Central memory CD8-positive, alpha-beta T cell (primary cell): ENCODE data around the gene PLPP2.

Experiments used
- ATAC-seq: fragments of 150-1000 bp; cut with Tn5 transposase; replicated peaks from 2 replicates; pipeline ENCODE4 v1.10.0; 2022; ENCODE audit warnings: mild to moderate bottlenecking, moderate FRiP score, moderate number of reproducible peaks; ENCODE audit not compliant: poor library complexity, severe bottlenecking; ENCODE audit errors: extremely low read depth
- DNase-seq, 2 donors: peaks; one replicate each; pipeline ENCODE4 v3.0.0; 2021; ENCODE audit warnings: low spot score in 2 of 2
- H3K27ac Mint-ChIP-seq: one replicate; pipeline ENCODE4 v1.8.0; 2022; ENCODE audit warnings: low read depth, mild to moderate bottlenecking, moderate library complexity, mixed read lengths
- H3K27me3 Mint-ChIP-seq: one replicate; pipeline ENCODE4 v1.8.0; 2022; ENCODE audit warnings: mixed read lengths
- H3K36me3 Mint-ChIP-seq: one replicate; pipeline ENCODE4 v1.8.0; 2022; ENCODE audit warnings: mild to moderate bottlenecking, moderate library complexity, mixed read lengths; ENCODE audit not compliant: insufficient read depth
- H3K4me1 Mint-ChIP-seq: one replicate; pipeline ENCODE4 v1.8.0; 2022; ENCODE audit warnings: mixed read lengths
- H3K4me3 Mint-ChIP-seq: one replicate; pipeline ENCODE4 v1.8.0; 2022; ENCODE audit warnings: mild to moderate bottlenecking, moderate library complexity, mixed read lengths
- H3K9me3 Mint-ChIP-seq: one replicate; pipeline ENCODE4 v1.8.0; 2022; ENCODE audit warnings: mixed read lengths

Gene PLPP2

DNA sequence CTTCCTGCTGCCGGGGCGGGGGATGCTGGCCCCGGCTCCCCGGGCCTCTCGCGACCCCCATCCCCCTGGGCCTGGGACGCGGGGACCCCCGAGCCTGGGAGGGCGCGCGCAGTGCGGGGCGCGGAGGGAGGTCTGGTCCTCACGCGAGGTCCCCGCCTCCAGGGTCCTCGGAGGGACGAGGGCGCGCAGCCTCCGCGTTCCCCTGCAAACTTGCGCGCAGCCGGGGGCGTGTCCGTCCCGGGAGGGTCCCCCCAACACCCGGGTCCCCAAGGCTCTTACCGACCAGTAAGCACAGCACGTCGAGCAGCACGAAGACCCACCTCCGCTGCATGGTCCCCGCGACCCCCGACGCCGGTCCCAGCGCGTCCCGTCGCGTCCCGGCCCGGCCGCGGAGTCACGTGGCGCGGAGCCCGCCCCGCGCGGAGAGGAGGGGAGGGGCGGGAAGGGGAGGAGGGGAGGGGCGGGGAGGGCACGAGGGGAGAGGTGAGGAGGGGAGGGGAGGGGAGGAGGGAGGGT is at the start of gene PLPP2:
Gene PLPP2, minus strand, starts transcription at position 398 of the 516 bp plus-strand sequence. Its CDS starts 67 bp downstream, at position 331.
- Mint-ChIP-seq H3K4me1 (peaks cover 18% of the 10 kb centered on the region), H3K4me3 (peak within 1 kb of the TSS; percentile 38), H3K27me3 (peaks cover 58% of the 10 kb centered on the region), H3K9me3 (no peaks in the 10 kb centered on the region), H3K27ac (peak within 1 kb of the TSS; percentile 68), H3K36me3 (peaks cover 4% of the 10 kb centered on the region)
- no peak for ATAC-seq
- DNase-seq: no peak

DNA sequence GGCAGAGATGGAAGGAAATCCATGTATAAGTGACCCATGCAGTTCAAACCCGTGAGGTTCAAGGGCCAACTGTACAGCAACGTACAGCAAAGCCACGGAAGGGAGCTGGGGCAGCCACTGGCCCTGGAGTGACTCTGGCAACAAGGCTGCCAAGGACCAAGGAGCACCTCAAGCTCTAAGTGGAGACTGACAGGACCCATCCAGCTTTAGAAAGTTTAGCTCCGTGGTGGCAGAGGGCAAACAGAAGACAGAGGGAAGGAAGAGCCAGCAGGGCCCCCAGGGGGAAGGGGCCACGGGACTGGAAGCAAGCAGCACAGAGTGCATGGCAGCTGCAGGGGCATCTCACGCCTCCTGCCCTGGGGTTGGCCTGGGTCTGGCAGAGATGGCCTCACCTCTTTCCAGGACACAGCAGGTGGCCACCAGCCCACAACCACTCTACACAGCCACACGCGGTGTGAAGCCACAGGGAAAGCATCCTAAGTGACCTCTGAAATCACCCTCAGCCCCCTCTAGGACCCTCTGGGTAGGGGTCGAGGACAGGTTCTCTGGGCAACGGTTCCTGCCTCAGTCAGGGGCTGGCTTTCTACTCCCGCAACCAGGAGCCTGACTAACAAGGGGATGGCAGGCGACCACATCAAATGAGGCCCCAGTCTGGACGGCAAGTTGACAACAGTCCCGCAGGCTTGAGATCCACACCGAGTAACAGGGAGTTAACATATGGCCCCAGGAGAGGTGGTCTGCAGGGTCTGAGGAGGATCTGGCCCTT is 49.6 kb upstream of the PLPP2 start:
- Mint-ChIP-seq H3K4me1 (peaks cover 66% of the 10 kb centered on the region), H3K36me3 (peaks cover 9% of the 10 kb centered on the region), H3K9me3 (no peaks in the 10 kb centered on the region), H3K4me3 (peak overlapping the region; percentile 50), H3K27ac (no peak overlapping the region), H3K27me3 (peaks cover 8% of the 10 kb centered on the region)
- no peak for DNase-seq
- ATAC-seq: no peak

DNA sequence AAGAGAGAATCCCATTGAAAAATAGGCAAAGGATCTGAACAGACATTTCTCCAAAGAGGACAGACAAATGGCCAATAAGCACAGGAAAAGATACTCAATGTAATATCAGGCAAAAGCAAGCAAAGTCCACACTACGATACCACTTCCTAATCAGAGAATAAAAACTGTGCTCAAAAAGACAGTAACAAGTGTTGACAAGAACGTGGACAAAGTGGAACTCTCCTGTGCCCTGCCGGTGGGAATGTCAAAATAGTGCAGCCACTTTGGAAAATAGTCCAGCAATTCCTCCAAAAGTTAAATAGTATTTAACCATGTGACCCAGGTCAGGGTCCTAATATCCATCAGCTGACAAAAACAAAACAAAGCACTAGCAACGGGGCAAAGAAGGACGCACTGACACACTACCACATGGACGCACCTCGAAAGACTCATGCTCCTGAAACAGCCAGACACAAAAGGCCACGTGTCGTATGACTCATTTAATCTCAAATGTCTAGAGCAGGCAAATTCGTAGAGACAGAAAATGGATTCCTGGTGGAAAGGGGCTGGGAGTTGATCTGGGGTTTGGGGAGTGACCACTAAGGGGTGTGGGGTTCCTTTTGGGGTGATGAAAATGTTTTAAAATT is 48.2 kb upstream of the PLPP2 start:
- Mint-ChIP-seq H3K36me3 (peaks cover 5% of the 10 kb centered on the region), H3K9me3 (no peaks in the 10 kb centered on the region), H3K27me3 (no peaks in the 10 kb centered on the region), H3K27ac (no peak overlapping the region), H3K4me1 (peaks cover 60% of the 10 kb centered on the region), H3K4me3 (no peak overlapping the region)
- ATAC-seq (no peak), DNase-seq (no peak)

DNA sequence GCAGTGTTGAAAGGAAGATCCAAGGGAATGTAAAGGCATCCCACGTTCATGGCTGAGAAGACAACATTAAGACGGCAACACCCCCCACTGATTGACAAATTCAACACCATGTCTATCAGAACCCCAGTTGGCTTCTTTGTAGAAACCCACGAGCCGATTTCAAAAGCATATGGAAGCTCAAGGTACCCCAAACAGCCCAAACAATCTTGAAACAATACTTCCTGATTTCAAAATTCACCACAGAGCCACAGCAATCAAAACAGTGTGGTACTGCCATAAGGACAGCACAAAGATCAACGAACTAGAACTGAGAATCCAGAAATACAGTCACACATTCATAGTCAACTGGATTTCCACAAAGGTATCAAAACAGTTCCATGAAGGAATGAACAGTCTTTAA is 47.2 kb upstream of the PLPP2 start:
- Mint-ChIP-seq H3K9me3 (no peaks in the 10 kb centered on the region), H3K27me3 (no peaks in the 10 kb centered on the region), H3K36me3 (peaks cover 8% of the 10 kb centered on the region), H3K27ac (no peak overlapping the region), H3K4me3 (no peak overlapping the region), H3K4me1 (peaks cover 55% of the 10 kb centered on the region)
- DNase-seq (no peak), ATAC-seq (no peak)

DNA sequence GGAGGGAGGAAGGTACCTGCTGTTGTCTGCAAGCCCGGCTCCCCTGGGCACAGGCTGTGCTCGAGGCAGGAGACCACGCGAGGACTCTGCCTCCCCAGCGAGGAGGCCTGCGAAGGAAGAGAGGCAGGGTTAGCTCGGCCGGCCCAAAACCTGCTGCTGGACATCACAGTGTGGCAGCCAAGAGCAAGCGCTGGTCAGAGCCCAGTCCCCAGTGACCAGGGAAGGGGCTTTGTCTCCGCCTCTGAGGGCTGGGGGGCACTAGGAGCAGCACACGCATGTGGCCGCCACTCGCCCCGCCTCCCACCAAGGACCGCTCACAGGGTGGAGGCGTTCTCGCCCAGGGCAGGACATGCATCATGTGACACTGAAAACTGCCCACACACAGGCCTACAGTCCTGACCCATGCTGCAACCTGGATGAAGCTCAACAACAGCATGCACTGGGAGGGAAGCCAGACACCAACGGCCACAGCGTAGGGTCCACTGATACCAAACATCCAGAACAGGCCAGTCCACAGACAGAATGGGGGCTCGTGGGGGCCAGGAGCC is 44.9 kb upstream of the PLPP2 start:
- no peak for ATAC-seq
- Mint-ChIP-seq H3K9me3 (no peaks in the 10 kb centered on the region), H3K27me3 (no peaks in the 10 kb centered on the region), H3K4me3 (no peak overlapping the region), H3K36me3 (peaks cover 7% of the 10 kb centered on the region), H3K27ac (no peak overlapping the region), H3K4me1 (peaks cover 34% of the 10 kb centered on the region)
- DNase-seq: no peak

DNA sequence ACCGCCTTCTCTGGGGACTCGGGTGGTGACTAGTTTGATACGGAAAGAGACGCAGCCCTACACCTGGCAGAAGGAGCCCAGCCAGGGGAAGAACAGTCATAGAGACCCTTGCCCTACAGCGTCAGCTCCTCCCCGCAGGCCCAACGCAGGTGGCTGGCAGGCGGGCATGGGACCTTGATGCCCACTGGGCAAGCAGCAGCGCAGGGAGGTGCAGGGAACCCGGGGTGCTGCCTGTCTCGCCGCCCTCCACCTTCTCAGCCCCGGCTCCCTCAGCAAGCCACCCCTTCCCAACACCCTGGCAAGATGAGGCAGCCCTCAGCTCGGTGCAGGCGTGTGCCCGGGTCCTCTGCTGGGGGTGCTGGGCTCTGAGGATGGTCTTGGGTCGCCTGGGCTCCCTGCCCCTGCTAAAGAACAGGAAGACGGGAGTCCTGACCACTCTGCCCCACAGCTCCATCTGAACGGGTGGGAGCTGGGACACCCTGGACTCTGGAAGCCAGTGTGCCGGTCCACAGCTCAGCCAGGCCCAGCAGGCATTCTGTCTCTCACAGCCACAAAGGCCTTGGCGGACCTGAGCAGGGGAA is 44.4 kb upstream of the PLPP2 start:
- H3K9me3 Mint-ChIP-seq: no peaks in the 10 kb centered on the region
- ATAC-seq (no peak), DNase-seq (no peak)
- H3K36me3 Mint-ChIP-seq: peaks cover 11% of the 10 kb centered on the region
- H3K27ac Mint-ChIP-seq: no peak overlapping the region
- no peak overlapping the region for H3K4me3 Mint-ChIP-seq
- no peaks in the 10 kb centered on the region for H3K27me3 Mint-ChIP-seq
- peaks cover 28% of the 10 kb centered on the region for H3K4me1 Mint-ChIP-seq

DNA sequence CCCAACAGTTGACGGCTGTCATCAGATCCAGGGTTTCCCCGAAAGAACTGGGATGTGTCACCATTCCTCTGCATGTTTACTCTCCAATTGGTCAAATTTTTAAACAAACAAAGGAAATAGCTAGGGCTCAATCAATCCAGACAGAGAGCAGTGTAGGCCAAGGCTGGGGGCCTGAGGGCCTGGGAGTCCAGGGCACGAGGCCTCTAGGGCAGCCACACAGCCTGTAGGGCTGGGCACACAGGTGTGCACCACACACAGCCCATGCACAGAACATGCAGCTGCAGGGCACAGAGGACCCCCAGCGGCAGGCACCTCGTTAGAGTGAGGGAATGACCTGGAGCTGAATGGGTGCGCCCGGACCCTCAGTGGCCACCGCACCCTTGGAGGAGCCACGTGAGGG is 43.9 kb upstream of the PLPP2 start:
- H3K27me3 Mint-ChIP-seq: no peaks in the 10 kb centered on the region
- no peak overlapping the region for H3K4me3 Mint-ChIP-seq
- H3K9me3 Mint-ChIP-seq: no peaks in the 10 kb centered on the region
- H3K36me3 Mint-ChIP-seq: peaks cover 11% of the 10 kb centered on the region
- H3K4me1 Mint-ChIP-seq: peaks cover 23% of the 10 kb centered on the region
- DNase-seq (no peak), ATAC-seq (no peak)
- H3K27ac Mint-ChIP-seq: no peak overlapping the region

DNA sequence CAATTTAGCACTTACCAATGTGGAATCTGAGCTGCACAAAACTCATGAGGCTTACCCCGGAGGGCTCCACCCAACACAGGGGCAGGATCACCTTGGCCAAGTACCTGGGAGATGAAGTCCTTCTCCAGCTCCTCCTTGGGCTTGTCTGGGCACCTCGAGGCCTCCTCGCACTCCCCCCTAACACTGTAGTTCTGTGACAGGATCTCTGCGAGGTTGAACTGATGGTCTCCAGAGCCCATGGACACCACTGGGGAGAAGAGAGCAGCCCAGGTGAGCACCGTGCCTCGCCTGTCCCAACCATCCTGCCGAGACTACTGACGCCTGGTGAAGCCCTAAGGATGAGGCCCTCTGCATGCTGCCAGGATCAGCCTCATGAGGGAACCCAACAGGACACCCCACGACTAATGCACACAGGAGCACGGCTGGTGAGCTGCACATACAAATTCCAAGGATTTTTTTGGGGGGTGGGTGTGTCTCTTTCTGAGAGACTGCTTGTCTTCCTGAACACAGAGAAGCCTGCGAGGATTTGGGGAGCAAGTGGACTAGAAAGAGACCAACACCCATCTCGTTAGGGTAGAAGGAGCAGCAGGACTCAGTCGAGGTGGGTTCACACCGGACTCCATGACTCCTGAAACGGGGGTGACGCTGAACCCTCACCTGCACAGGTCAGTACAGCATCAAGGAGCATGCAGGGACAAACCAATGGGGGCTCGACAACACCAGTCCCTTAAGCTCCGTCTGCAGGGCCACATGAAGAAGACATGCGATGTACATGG is 43.3 kb upstream of the PLPP2 start:
- Mint-ChIP-seq H3K9me3 (no peaks in the 10 kb centered on the region), H3K4me1 (peaks cover 17% of the 10 kb centered on the region), H3K4me3 (no peak overlapping the region), H3K36me3 (peaks cover 11% of the 10 kb centered on the region), H3K27ac (no peak overlapping the region), H3K27me3 (no peaks in the 10 kb centered on the region)
- DNase-seq (no peak), ATAC-seq (no peak)

DNA sequence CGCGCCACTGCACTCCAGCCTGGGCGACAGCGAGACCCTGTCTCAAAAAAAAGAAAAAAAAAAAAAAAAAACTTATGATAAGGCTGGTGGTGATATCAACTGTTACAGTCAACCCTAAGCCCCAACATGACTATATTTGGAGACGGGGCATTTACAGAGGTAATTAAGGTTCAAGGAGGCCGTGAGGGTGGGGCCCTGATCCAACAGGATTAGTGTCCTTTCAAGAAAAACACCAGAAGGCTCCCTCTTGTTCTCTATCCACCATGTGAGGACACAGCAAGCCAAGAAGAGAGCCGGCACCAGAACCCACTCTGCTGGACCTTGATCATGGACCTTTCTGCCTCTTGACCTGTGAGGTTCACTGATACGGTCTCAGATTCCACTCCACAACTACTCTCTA is 39.3 kb upstream of the PLPP2 start:
- DNase-seq: no peak
- no peak for ATAC-seq
- Mint-ChIP-seq H3K27ac (no peak overlapping the region), H3K36me3 (peaks cover 32% of the 10 kb centered on the region), H3K4me3 (no peak overlapping the region), H3K27me3 (no peaks in the 10 kb centered on the region), H3K9me3 (peaks cover 5% of the 10 kb centered on the region), H3K4me1 (no peaks in the 10 kb centered on the region)

DNA sequence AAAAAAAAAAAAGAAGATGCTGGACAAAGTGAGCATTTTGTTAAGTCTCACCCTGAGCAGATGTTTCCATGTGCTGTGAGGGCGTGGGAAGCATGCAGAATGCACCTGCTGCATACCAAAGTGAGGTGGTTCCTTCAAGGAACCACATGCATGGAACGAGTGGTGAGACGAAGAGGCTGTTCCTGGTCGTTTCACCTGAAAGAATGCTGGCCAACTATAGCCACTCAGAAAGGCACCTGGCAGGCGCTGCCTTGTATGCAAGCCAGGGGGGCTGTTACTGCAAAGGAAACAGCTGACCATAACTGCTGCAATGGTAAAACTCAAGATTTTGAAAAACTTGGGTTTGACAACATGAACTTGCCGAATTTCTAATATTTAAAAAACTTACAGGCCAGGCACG is 38.7 kb upstream of the PLPP2 start:
- Mint-ChIP-seq H3K27me3 (no peaks in the 10 kb centered on the region), H3K9me3 (peaks cover 5% of the 10 kb centered on the region), H3K4me3 (no peak overlapping the region), H3K36me3 (peaks cover 32% of the 10 kb centered on the region), H3K27ac (no peak overlapping the region), H3K4me1 (no peaks in the 10 kb centered on the region)
- no peak for ATAC-seq
- DNase-seq: no peak

DNA sequence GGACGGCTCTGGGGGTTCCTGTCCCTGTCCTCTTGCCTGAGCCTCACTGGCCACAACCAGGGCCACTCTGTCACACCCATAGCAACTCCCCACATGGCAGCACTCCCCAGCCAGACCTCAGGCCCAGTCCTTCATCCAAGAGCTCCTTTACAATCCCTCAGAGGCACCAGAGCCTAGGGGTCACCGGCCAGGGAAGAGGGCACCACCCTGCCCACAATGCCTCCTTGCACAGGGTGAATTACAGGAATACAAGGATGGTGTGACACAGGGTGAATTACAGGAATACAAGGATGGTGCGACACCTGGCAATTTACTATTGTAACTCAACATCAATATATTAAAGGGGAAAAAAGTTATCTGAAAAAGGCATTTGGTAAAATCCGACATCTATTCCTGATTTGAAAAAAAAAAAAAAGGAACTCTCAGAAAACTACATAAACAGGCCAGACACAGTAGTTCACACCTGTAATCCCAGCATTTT is 36.9 kb upstream of the PLPP2 start:
- no peak for ATAC-seq
- Mint-ChIP-seq H3K9me3 (peaks cover 5% of the 10 kb centered on the region), H3K4me3 (no peak overlapping the region), H3K36me3 (peaks cover 29% of the 10 kb centered on the region), H3K27ac (peak overlapping the region; percentile 46), H3K4me1 (no peaks in the 10 kb centered on the region), H3K27me3 (no peaks in the 10 kb centered on the region)
- no peak for DNase-seq
